SK-N-SH treated with all-trans-retinoic acid at 6 μM for 48 hours (cell line): Measurements from ENCODE around the gene COL21A1.
A peak's percentile ranks its signal among the peaks of the same experiment; 100 is the strongest.
"Not testable (repeated sequence)": the region's sequence is repeated elsewhere in the genome, so short reads cannot be mapped to it uniquely, and the experiment has no call there.

Experiments used
- ATAC-seq: fragments of 200-7000 bp; cut with Tn5 transposase; 3 replicates; pipeline ENCODE4 v1.9.1; 2020; ENCODE audit warnings: mild to moderate bottlenecking, moderate library complexity
- ARNTL ChIP-seq: fragments of 450-650 bp; formaldehyde crosslinking; IDR thresholded peaks from 2 replicates; pipeline ENCODE4 v1.5.0; 2020; ENCODE audit warnings: low read depth, mild to moderate bottlenecking, moderate library complexity, borderline replicate concordance
- BACH2 ChIP-seq: fragments of 250-450 bp; sonication (Bioruptor Pico); IDR thresholded peaks from 2 replicates; pipeline ENCODE4 v1.9.0; 2021; ENCODE audit warnings: mild to moderate bottlenecking, borderline replicate concordance
- CREB5 ChIP-seq: fragments of 250-450 bp; sonication (Bioruptor Pico); IDR thresholded peaks from 2 replicates; pipeline ENCODE4 v1.5.1; 2020; ENCODE audit warnings: low read depth, mild to moderate bottlenecking, moderate library complexity
- CSDC2 ChIP-seq: fragments of 250-450 bp; sonication (Bioruptor Pico); IDR thresholded peaks from 2 replicates; pipeline ENCODE4 v1.5.0; 2020; ENCODE audit warnings: mild to moderate bottlenecking, moderate library complexity
- CSRNP3 ChIP-seq: fragments of 250-450 bp; sonication (Bioruptor Pico); IDR thresholded peaks from 2 replicates; pipeline ENCODE4 v1.5.1; 2021; ENCODE audit warnings: mild to moderate bottlenecking, moderate library complexity
- ESRRG ChIP-seq: fragments of 250-450 bp; sonication (Bioruptor Pico); IDR thresholded peaks from 2 replicates; pipeline ENCODE4 v1.6.1; 2021; ENCODE audit warnings: mild to moderate bottlenecking
- GLIS3 ChIP-seq: fragments of 250-450 bp; sonication (Bioruptor Pico); IDR thresholded peaks from 2 replicates; pipeline ENCODE4 v1.5.0; 2020; ENCODE audit warnings: mild to moderate bottlenecking, moderate library complexity
- ISL1 ChIP-seq: fragments of 250-450 bp; sonication (Bioruptor Pico); IDR thresholded peaks from 2 replicates; pipeline ENCODE4 v2.1.2; 2022; ENCODE audit warnings: mild to moderate bottlenecking, moderate library complexity
- OSR1 ChIP-seq: fragments of 250-450 bp; sonication (Bioruptor Pico); IDR thresholded peaks from 2 replicates; pipeline ENCODE4 v1.8.0; 2022; ENCODE audit warnings: moderate library complexity, mild to moderate bottlenecking, inconsistent platforms
- POU6F1 ChIP-seq: fragments of 250-450 bp; sonication (Bioruptor Pico); IDR thresholded peaks from 2 replicates; pipeline ENCODE4 v1.8.0; 2021; ENCODE audit warnings: low read depth, mild to moderate bottlenecking, moderate library complexity, borderline replicate concordance
- PPARA ChIP-seq: fragments of 250-450 bp; sonication (Bioruptor Pico); IDR thresholded peaks from 2 replicates; pipeline ENCODE4 v1.5.0; 2020; ENCODE audit warnings: mild to moderate bottlenecking, borderline replicate concordance
- SNAI2 ChIP-seq: fragments of 250-450 bp; sonication (Bioruptor Pico); IDR thresholded peaks from 2 replicates; pipeline ENCODE4 v1.5.0; 2020; ENCODE audit warnings: mild to moderate bottlenecking, moderate library complexity
- TCF4 ChIP-seq: fragments of 250-450 bp; sonication (Bioruptor Pico); IDR thresholded peaks from 2 replicates; pipeline ENCODE4 v1.8.0; 2021; ENCODE audit warnings: mild to moderate bottlenecking, moderate library complexity, borderline replicate concordance
- TOX ChIP-seq: fragments of 250-450 bp; sonication (Bioruptor Pico); IDR thresholded peaks from 2 replicates; pipeline ENCODE4 v1.8.0; 2021; ENCODE audit warnings: mild to moderate bottlenecking, moderate library complexity, borderline replicate concordance
- ZFP3 ChIP-seq: fragments of 250-450 bp; sonication (Bioruptor Pico); IDR thresholded peaks from 2 replicates; pipeline ENCODE4 v1.5.0; 2020; ENCODE audit warnings: mild to moderate bottlenecking, moderate library complexity
- ZFP30 ChIP-seq: fragments of 450-650 bp; formaldehyde crosslinking; IDR thresholded peaks from 2 replicates; pipeline ENCODE4 v1.5.0; 2022; ENCODE audit warnings: mild to moderate bottlenecking, moderate library complexity
- ZNF565 ChIP-seq: fragments of 450-650 bp; formaldehyde crosslinking; conservative IDR thresholded peaks from 2 replicates; pipeline ENCODE4 v1.5.0; 2020; ENCODE audit warnings: low read depth, mild to moderate bottlenecking, moderate library complexity
- ZNF70 ChIP-seq: fragments of 450-650 bp; formaldehyde crosslinking; IDR thresholded peaks from 2 replicates; pipeline ENCODE4 v1.5.0; 2020; ENCODE audit warnings: mild to moderate bottlenecking, moderate library complexity
- ZNF8 ChIP-seq: fragments of 450-650 bp; formaldehyde crosslinking; IDR thresholded peaks from 2 replicates; pipeline ENCODE4 v1.5.0; 2020; ENCODE audit warnings: mild to moderate bottlenecking, moderate library complexity

The COL21A1 gene

GRCh38 chr6:56263596-56264315 is 16.4 kb upstream of the COL21A1 start:
- TF ChIP-seq ISL1 (no peak), CREB5 (CRISPR knock-in tag) (no peak), CSDC2 (CRISPR knock-in tag) (no peak), ZNF565 (CRISPR knock-in tag) (no peak), SNAI2 (CRISPR knock-in tag) (no peak), OSR1 (CRISPR knock-in tag) (no peak), ESRRG (CRISPR knock-in tag) (no peak), POU6F1 (CRISPR knock-in tag) (no peak), TOX (CRISPR knock-in tag) (no peak), ZFP30 (CRISPR knock-in tag) (no peak)
- peak; percentile 25; the same call in 2 of the 3 replicates for ATAC-seq

GRCh38 chr6:56260593-56260992 is 13.2 kb upstream of the COL21A1 start:
- ATAC-seq: not testable (repeated sequence)

- ATAC-seq: peak; percentile 60
- TF ChIP-seq ISL1 (peak; percentile 83), ZNF8 (no peak), CSDC2 (CRISPR knock-in tag) (no peak)
- TF ChIP-seq, all 23 proteins: peak for 1
Measured at GRCh38 chr6:56259234-56260077, 12.1 kb upstream of the COL21A1 start.

- ATAC-seq: peak; percentile 83
- TF ChIP-seq TOX (CRISPR knock-in tag): no peak
- no peak for TF ChIP-seq CSRNP3 (CRISPR knock-in tag)
- no peak for TF ChIP-seq OSR1 (CRISPR knock-in tag)
Measured at GRCh38 chr6:56255349-56255748, 8.0 kb upstream of the COL21A1 start.

GRCh38 chr6:56250266-56250665 is 2.9 kb upstream of the COL21A1 start:
- TF ChIP-seq CREB5 (CRISPR knock-in tag) (no peak), ARNTL (CRISPR knock-in tag) (no peak), ZNF70 (CRISPR knock-in tag) (no peak), BACH2 (no peak), SNAI2 (CRISPR knock-in tag) (no peak), OSR1 (CRISPR knock-in tag) (no peak), ZNF8 (no peak), ZFP3 (no peak)
- TF ChIP-seq, all 23 proteins: peak for 0
- ATAC-seq: no peak

GRCh38 chr6:56247654-56248122 is 308 bp upstream of the COL21A1 start:
- no peak for ATAC-seq
- TF ChIP-seq CREB5 (CRISPR knock-in tag) (no peak), ARNTL (CRISPR knock-in tag) (no peak), SNAI2 (CRISPR knock-in tag) (no peak), POU6F1 (CRISPR knock-in tag) (no peak), TCF4 (CRISPR knock-in tag) (no peak), ZNF565 (CRISPR knock-in tag) (no peak), PPARA (CRISPR knock-in tag) (no peak), CSRNP3 (CRISPR knock-in tag) (no peak), GLIS3 (CRISPR knock-in tag) (no peak), ZFP3 (no peak), CSDC2 (CRISPR knock-in tag) (no peak), ZNF8 (no peak)
